Hepatocyte (in vitro differentiated cells): ENCODE data around the gene ASGR1. TPM values are rescaled to one million over a fixed set of nuclear protein-coding genes. Genes with fewer than 3 reads are reported as not detected.

Experiments
- DNase-seq: peaks from one replicate; pipeline ENCODE4 v3.0.0-alpha.2; 2016; ENCODE audit warnings: low spot score
- H2AFZ ChIP-seq: fragments of 200-600 bp; sonication (generic); 2 replicates; pipeline ENCODE4 v1.6.0; 2016; ENCODE audit warnings: antibody characterized with exemption, mild to moderate bottlenecking
- H3K27ac ChIP-seq: fragments of 200-600 bp; sonication (generic); 2 replicates; pipeline ENCODE4 v1.5.1; 2016; ENCODE audit warnings: mild to moderate bottlenecking
- H3K27me3 ChIP-seq: fragments of 200-600 bp; sonication (generic); 2 replicates; pipeline ENCODE4 v1.6.1; 2016
- H3K36me3 ChIP-seq: fragments of 200-600 bp; sonication (generic); replicated peaks from 2 replicates; pipeline ENCODE4 v1.5.1; 2016; ENCODE audit warnings: low read depth; ENCODE audit not compliant: insufficient read depth
- H3K4me1 ChIP-seq: fragments of 200-600 bp; sonication (generic); 2 replicates; pipeline ENCODE4 v1.5.1; 2016; ENCODE audit warnings: mild to moderate bottlenecking, moderate library complexity; ENCODE audit not compliant: insufficient read depth
- H3K4me2 ChIP-seq: fragments of 200-600 bp; sonication (generic); 2 replicates; pipeline ENCODE4 v1.6.0; 2016
- H3K4me3 ChIP-seq: fragments of 200-600 bp; sonication (generic); 2 replicates; pipeline ENCODE4 v1.5.1; 2016; ENCODE audit warnings: mild to moderate bottlenecking
- H3K79me2 ChIP-seq: fragments of 200-600 bp; sonication (generic); 2 replicates; pipeline ENCODE4 v1.6.0; 2017; ENCODE audit warnings: mild to moderate bottlenecking
- H3K9me2 ChIP-seq: fragments of 200-600 bp; sonication (generic); replicated peaks from 2 replicates; pipeline ENCODE4 v1.6.0; 2017; ENCODE audit warnings: mild to moderate bottlenecking; ENCODE audit not compliant: insufficient read depth
- H3K9me3 ChIP-seq: fragments of 200-600 bp; sonication (generic); 2 replicates; pipeline ENCODE4 v1.5.1; 2016; ENCODE audit warnings: low read depth, mild to moderate bottlenecking
- H4K20me1 ChIP-seq: fragments of 200-600 bp; sonication (generic); 2 replicates; pipeline ENCODE4 v1.6.0; 2016; ENCODE audit warnings: mild to moderate bottlenecking; ENCODE audit not compliant: insufficient read depth, poor library complexity, severe bottlenecking
- CTCF ChIP-seq: fragments of 200-600 bp; sonication (generic); IDR thresholded peaks from 2 replicates; pipeline ENCODE4 v1.5.1; 2016; ENCODE audit warnings: antibody characterized with exemption, mild to moderate bottlenecking; ENCODE audit not compliant: poor library complexity
- EZH2 ChIP-seq: fragments of 200-600 bp; sonication (generic); IDR thresholded peaks from 2 replicates; pipeline ENCODE4 v1.6.1; 2016; ENCODE audit warnings: antibody characterized with exemption, mild to moderate bottlenecking, borderline replicate concordance
- EZH2phosphoT487 ChIP-seq: fragments of 200-600 bp; sonication (generic); IDR thresholded peaks from one replicate; pipeline ENCODE4 v1.6.1; 2018; ENCODE audit warnings: antibody characterized with exemption, mild to moderate bottlenecking, low read depth, moderate library complexity; ENCODE audit not compliant: unreplicated experiment, severe bottlenecking
- WGBS: methylation state at CpG from one replicate; pipeline ENCODE4 v1.1.6; 2016; ENCODE audit warnings: low lambda C conversion rate; ENCODE audit errors: missing lambda C conversion rate; 5-methylcytosine and 5-hydroxymethylcytosine counted together
- polyA plus RNA-seq: library from polyadenylated mRNA; unstranded; fragments of >200 nt; fragmentation: Nextera tagmentation; extraction: Ambion mirVana; gene quantifications from 2 replicates; pipeline ENCODE4 v1.2.1, GENCODE V29; 2016
- total RNA-seq: library from RNA; depleted of rRNA; stranded (reverse); fragments of >200 nt; gene quantifications from 2 replicates; pipeline ENCODE4 v1.2.3, GENCODE V29; 2014

The ASGR1 gene
- total and polyA plus RNA-seq, 2 experiments from 2014 or later, result 74.0 to 140 TPM

- Histone ChIP-seq H3K4me2 (peak overlapping the region; percentile 67), H3K9me3 (no peaks in the 10 kb centered on the region), H3K27me3 (no peaks in the 10 kb centered on the region), H3K79me2 (peaks cover 40% of the 10 kb centered on the region), H3K36me3 (no peaks in the 10 kb centered on the region), H3K4me1 (peaks cover 14% of the 10 kb centered on the region), H3K9me2 (no peaks in the 10 kb centered on the region), H4K20me1 (peaks cover 18% of the 10 kb centered on the region), H2AFZ (no peak overlapping the region), H3K27ac (no peak overlapping the region), H3K4me3 (no peak overlapping the region)
- no peak for DNase-seq
- TF ChIP-seq EZH2, result no peak
- TF ChIP-seq EZH2phosphoT487, result no peak
- no peak for TF ChIP-seq CTCF
- WGBS, result 36% methylated on average over 18 of the region's 37 CpGs
Measured at GRCh38 chr17:7211491-7212273, 32.5 kb upstream of the ASGR1 start.

- no peak overlapping the region for H3K4me2 ChIP-seq
- TF ChIP-seq EZH2, result no peak
- no peak for TF ChIP-seq CTCF
- TF ChIP-seq EZH2phosphoT487, result no peak
- H3K36me3 ChIP-seq, result no peaks in the 10 kb centered on the region
- H2AFZ ChIP-seq, result no peak overlapping the region
- no peak for DNase-seq
- no peak overlapping the region for H3K27ac ChIP-seq
- H3K4me1 ChIP-seq, result peaks cover 7% of the 10 kb centered on the region
- peaks cover 40% of the 10 kb centered on the region for H3K79me2 ChIP-seq
- no peaks in the 10 kb centered on the region for H3K9me2 ChIP-seq
- no peaks in the 10 kb centered on the region for H3K9me3 ChIP-seq
- H3K27me3 ChIP-seq, result no peaks in the 10 kb centered on the region
- H4K20me1 ChIP-seq, result peaks cover 18% of the 10 kb centered on the region
- H3K4me3 ChIP-seq, result no peak overlapping the region
- whole genome bisulfite sequencing, result 79% methylated on average over 9 of the region's 9 CpGs
Measured at GRCh38 chr17:7208754-7209460, 29.7 kb upstream of the ASGR1 start.

GRCh38 chr17:7208027-7208571 is 28.9 kb upstream of the ASGR1 start:
- Histone ChIP-seq H2AFZ (no peak overlapping the region), H3K36me3 (no peaks in the 10 kb centered on the region), H3K9me3 (no peaks in the 10 kb centered on the region), H3K4me3 (no peak overlapping the region), H3K27me3 (no peaks in the 10 kb centered on the region), H3K79me2 (peaks cover 32% of the 10 kb centered on the region), H3K4me2 (no peak overlapping the region), H3K9me2 (no peaks in the 10 kb centered on the region), H3K27ac (no peak overlapping the region), H4K20me1 (peaks cover 18% of the 10 kb centered on the region), H3K4me1 (peaks cover 3% of the 10 kb centered on the region)
- DNase-seq, result no peak
- no peak for TF ChIP-seq CTCF
- no peak for TF ChIP-seq EZH2phosphoT487
- TF ChIP-seq EZH2, result no peak
- WGBS, result 51% methylated on average over 14 of the region's 21 CpGs
